HepG2 (cell line): ENCODE measurements around the gene CACNA1D. TPM values are rescaled to one million over a fixed set of nuclear protein-coding genes. Genes with fewer than 3 reads are reported as not detected.

Experiments used
- HDAC1 ChIP-seq: sonication (generic); formaldehyde crosslinking; IDR thresholded peaks from 2 replicates; pipeline ENCODE4 v1.5.1; 2020; ENCODE audit warnings: mild to moderate bottlenecking, missing genetic modification reagents
- HOXA5 ChIP-seq: sonication (generic); formaldehyde crosslinking; IDR thresholded peaks from 2 replicates; pipeline ENCODE4 v1.4.0; 2020; ENCODE audit warnings: missing genetic modification reagents
- IRF1 ChIP-seq: sonication (generic); formaldehyde crosslinking; IDR thresholded peaks from 2 replicates; pipeline ENCODE4 v1.4.0; 2020; ENCODE audit warnings: low read depth, mild to moderate bottlenecking, missing genetic modification reagents
- MLX ChIP-seq: IDR thresholded peaks from 2 replicates; pipeline ENCODE4 v1.6.1; 2016
- PBX3 ChIP-seq: sonication (generic); formaldehyde crosslinking; IDR thresholded peaks from 2 replicates; pipeline ENCODE4 v1.8.1; 2023; ENCODE audit warnings: missing genetic modification reagents, inconsistent platforms, borderline replicate concordance
- POLR2AphosphoS5 ChIP-seq: IDR thresholded peaks from 2 replicates; pipeline ENCODE4 v1.6.1; 2012; ENCODE audit warnings: low read depth, low read length
- RERE ChIP-seq: IDR thresholded peaks from 2 replicates; pipeline ENCODE4 v1.6.1; 2016; ENCODE audit warnings: low read depth, missing genetic modification reagents, missing compliant biosample characterization
- ZC3H13 ChIP-seq: sonication (generic); formaldehyde crosslinking; IDR thresholded peaks from 2 replicates; pipeline ENCODE4 v1.8.1; 2023; ENCODE audit warnings: mild to moderate bottlenecking, missing genetic modification reagents, moderate library complexity
- polyA plus RNA-seq, 8 experiments: library from polyadenylated mRNA; depleted of rRNA in 3 of 8; stranded (reverse) in 7 of 8; unstranded in 1 of 8; fragments of >200 nt; fragmentation: Illumina TruSeq in 4 of 8; extraction: Trizol in 4 of 8; gene quantifications; 2 replicates each; pipeline versions ENCODE4 v1.2.1 to v1.2.3, GENCODE V29; 2011 to 2016; ENCODE audit warnings: low read depth in 4 of 8, missing spikeins in 1 of 8, mixed read lengths in 1 of 8; ENCODE audit not compliant: insufficient read depth in 1 of 8
- total RNA-seq, 5 experiments: library from RNA; depleted of rRNA; stranded (reverse); fragments of >200 nt; fragmentation: Illumina TruSeq; extraction: Trizol; gene quantifications; 2 replicates each; pipeline ENCODE4 v1.2.3, GENCODE V29; 2016; ENCODE audit warnings: low read depth in 1 of 5

CACNA1D gene
- total and polyA plus RNA-seq, 2 of the 13 experiments (the other 11 are each of a cell fraction or from before 2014, with no cell fraction given) = 0.26 to 0.38 TPM

GRCh38 chr3:53815067-53815466 is 320.7 kb downstream of the CACNA1D start (continued):
- no peak for TF ChIP-seq RERE (CRISPR knock-in tag)
- no peak for TF ChIP-seq HOXA5
- TF ChIP-seq IRF1 (CRISPR knock-in tag) = no peak
- TF ChIP-seq PBX3 = no peak
- TF ChIP-seq ZC3H13 (CRISPR knock-in tag) = 0 out of 2 replicates have a peak, but pooled peaks have one; percentile 22
- no peak for TF ChIP-seq HDAC1 (CRISPR knock-in tag)
- TF ChIP-seq MLX (CRISPR knock-in tag) = no peak
- 0 out of 2 replicates have a peak, but pooled peaks have one; percentile 19 for TF ChIP-seq POLR2AphosphoS5
- TF ChIP-seq, all 625 proteins: peak for 6
